GM12872 (cell line): Measurements from ENCODE around the gene EPN2.

Experiments
- CTCF ChIP-seq: IDR thresholded peaks from 3 replicates; pipeline ENCODE4 v1.5.1; 2011; ENCODE audit warnings: low read depth, mild to moderate bottlenecking, low read length, moderate library complexity; ENCODE audit not compliant: insufficient read depth

EPN2 gene

GRCh38 chr17:19284005-19284959 is 47.1 kb downstream of the EPN2 start:
- TF ChIP-seq CTCF: no peak

- TF ChIP-seq CTCF: no peak
Measured at GRCh38 chr17:19285213-19285900, 48.2 kb downstream of the EPN2 start.

GRCh38 chr17:19286751-19287341 is 49.7 kb downstream of the EPN2 start:
- TF ChIP-seq CTCF: no peak

- TF ChIP-seq CTCF: no peak
Measured at GRCh38 chr17:19287651-19288050, 50.5 kb downstream of the EPN2 start.

- no peak for TF ChIP-seq CTCF
Measured at GRCh38 chr17:19288453-19288852, 51.3 kb downstream of the EPN2 start.

- no peak for TF ChIP-seq CTCF
Measured at GRCh38 chr17:19290066-19290705, 53.0 kb downstream of the EPN2 start.
